AML-193 (cell line): Measurements from ENCODE around the gene EIF1.

Source experiments
- DNase-seq, 2 experiments: peaks; one replicate each; lab custom pipeline; 2025; lab: John Stamatoyannopoulos, UW

Gene EIF1

GRCh38 chr17:41735744-41736143 is 47.1 kb downstream of the EIF1 start:
- DNase-seq: no peak

GRCh38 chr17:41736983-41737679 is 48.4 kb downstream of the EIF1 start:
- DNase-seq: no peak

- no peak for DNase-seq
Observed at GRCh38 chr17:41737680-41738023, 49.0 kb downstream of the EIF1 start.

- peak; percentile 83 to 87 for DNase-seq
Observed at GRCh38 chr17:41738077-41738800, 49.6 kb downstream of the EIF1 start.

DNA sequence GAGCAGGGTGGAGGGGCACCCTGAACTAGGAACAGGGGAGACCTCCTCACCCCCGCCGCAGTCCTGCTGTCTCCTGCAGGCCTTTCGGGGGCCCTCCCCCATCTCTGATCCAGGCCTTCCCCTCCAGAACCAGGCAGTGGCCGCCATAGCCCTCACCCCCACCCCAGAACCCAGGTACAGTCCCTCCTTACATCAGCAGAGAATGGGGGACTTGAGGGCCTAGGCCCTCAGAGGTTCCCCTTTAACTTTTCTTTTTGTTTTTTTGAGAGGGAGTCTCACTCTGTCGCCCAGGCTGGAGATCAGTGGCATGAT is 50.1 kb downstream of the EIF1 start:
- DNase-seq: no peak

DNA sequence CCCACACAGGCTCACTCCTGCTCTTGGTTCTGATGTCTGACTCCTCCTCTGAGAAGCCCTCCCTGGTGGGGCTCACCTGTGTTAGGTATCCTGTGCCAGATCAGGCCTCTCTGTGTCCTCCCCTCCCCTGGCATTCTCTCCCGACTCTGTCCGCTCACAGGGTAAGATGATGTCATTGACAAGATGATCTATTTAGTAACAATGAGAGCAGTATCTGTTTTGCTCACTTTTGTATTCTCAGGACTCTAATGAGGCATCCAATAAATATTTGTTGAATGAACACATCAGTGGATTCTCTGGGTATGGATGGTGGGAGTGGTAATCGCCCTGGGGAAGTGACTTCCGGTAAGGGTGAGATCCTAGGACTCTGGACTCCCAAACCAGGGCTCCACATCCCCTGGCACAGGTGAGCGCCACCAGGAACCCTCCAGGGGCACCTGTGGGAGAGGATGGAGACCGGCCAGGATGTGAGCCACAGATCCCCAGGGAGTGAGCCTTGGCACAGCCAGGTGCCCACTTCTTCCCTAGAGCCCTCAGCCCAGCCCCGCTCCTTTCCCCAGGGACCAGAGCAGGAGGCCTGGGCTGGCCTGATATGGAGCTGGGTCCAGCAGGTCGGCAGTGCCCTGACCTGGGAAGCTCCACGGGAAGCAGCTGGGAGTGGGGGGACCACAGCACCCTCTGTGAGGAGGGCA is 51.1 kb downstream of the EIF1 start:
- DNase-seq: no peak

DNA sequence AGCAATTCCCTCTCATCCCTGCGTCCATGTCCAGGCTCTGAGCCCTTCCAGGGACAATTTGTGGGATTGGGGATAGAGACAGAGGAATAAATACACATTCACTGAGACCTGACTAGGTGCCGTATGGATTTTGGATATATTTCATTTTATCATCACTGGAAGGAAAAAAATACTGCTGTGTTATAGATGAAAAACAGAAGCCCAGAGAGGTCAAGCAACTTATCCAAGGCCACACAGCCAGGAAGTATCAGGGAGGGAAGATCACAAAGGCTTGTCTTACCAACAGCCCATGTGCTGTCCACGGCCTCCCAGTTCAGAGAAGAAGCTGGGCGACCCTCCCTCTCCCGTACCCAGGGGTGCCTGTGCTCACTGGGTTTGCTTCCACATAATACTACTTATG is 51.8 kb downstream of the EIF1 start:
- no peak for DNase-seq

- DNase-seq: no peak
Observed at GRCh38 chr17:41741709-41742108, 53.0 kb downstream of the EIF1 start.
